Uterus (tissue), 2 donors: ENCODE data around the gene WASF1.

Source experiments
- POLR2A ChIP-seq, 2 donors: fragments of 450-650 bp; IDR thresholded peaks; one replicate each; pipeline ENCODE4 v1.6.1; 2016; ENCODE audit warnings: antibody characterized with exemption in 2 of 2, mild to moderate bottlenecking in 1 of 2, moderate library complexity in 1 of 2
- TF ChIP-seq, protein P1 (sequence below), 4 experiments: fragments of 200-600 bp in 2 of 4; fragments of 450-650 bp in 2 of 4; sonication (generic) in 2 of 4; IDR thresholded peaks; one replicate each; pipeline ENCODE4 v1.5.1; 2016 to 2019; ENCODE audit warnings: antibody characterized with exemption in 4 of 4, mild to moderate bottlenecking in 2 of 4, moderate library complexity in 1 of 4

GRCh38 chr6:110114004-110114403 is 65.5 kb downstream of the WASF1 start:
- no peak for TF ChIP-seq POLR2A (IDR thresholded peaks at IDR 0.05)
- TF ChIP-seq, protein P1, sequence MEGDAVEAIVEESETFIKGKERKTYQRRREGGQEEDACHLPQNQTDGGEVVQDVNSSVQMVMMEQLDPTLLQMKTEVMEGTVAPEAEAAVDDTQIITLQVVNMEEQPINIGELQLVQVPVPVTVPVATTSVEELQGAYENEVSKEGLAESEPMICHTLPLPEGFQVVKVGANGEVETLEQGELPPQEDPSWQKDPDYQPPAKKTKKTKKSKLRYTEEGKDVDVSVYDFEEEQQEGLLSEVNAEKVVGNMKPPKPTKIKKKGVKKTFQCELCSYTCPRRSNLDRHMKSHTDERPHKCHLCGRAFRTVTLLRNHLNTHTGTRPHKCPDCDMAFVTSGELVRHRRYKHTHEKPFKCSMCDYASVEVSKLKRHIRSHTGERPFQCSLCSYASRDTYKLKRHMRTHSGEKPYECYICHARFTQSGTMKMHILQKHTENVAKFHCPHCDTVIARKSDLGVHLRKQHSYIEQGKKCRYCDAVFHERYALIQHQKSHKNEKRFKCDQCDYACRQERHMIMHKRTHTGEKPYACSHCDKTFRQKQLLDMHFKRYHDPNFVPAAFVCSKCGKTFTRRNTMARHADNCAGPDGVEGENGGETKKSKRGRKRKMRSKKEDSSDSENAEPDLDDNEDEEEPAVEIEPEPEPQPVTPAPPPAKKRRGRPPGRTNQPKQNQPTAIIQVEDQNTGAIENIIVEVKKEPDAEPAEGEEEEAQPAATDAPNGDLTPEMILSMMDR (IDR thresholded peaks at IDR 0.05) = no peak
